Spinal cord (tissue), 10 donors: ENCODE results near the gene JPH2. TPM values are rescaled to one million over a fixed set of nuclear protein-coding genes. Genes with fewer than 3 reads are reported as not detected.

Source experiments
- DNase-seq, 6 donors: peaks; one replicate each; pipeline versions ENCODE4 v3.0.0 to v3.0.0-alpha.2; 2013 to 2015; ENCODE audit warnings: low spot score in 6 of 6, low read depth in 4 of 6
- H3K27ac ChIP-seq: one replicate; pipeline ENCODE4 v1.5.1; 2013; ENCODE audit warnings: low read depth, low read length, control low read depth
- H3K27me3 ChIP-seq: one replicate; pipeline ENCODE4 v1.6.1; 2013; ENCODE audit warnings: low read length; ENCODE audit not compliant: control insufficient read depth, insufficient read depth
- H3K36me3 ChIP-seq: one replicate; pipeline ENCODE4 v1.6.1; 2013; ENCODE audit warnings: low read length; ENCODE audit not compliant: control insufficient read depth, insufficient read depth
- H3K4me1 ChIP-seq: one replicate; pipeline ENCODE4 v1.6.1; 2013; ENCODE audit warnings: low read length; ENCODE audit not compliant: control insufficient read depth, insufficient read depth
- H3K4me3 ChIP-seq: one replicate; pipeline ENCODE4 v1.5.1; 2013; ENCODE audit warnings: low read depth, low read length, control low read depth
- H3K9me3 ChIP-seq: one replicate; pipeline ENCODE4 v1.6.1; 2013; ENCODE audit warnings: low read length; ENCODE audit not compliant: control insufficient read depth, insufficient read depth
- WGBS: methylation state at CpG from one replicate; pipeline ENCODE4 v1.1.5; 2013; ENCODE audit warnings: missing lambda C conversion rate; ENCODE audit not compliant: insufficient coverage; 5-methylcytosine and 5-hydroxymethylcytosine counted together
- polyA plus RNA-seq, 2 donors: library from polyadenylated mRNA; unstranded; fragments of 120-200 nt; gene quantifications; one replicate each; pipeline ENCODE4 v1.2.1, GENCODE V29; 2013; ENCODE audit not compliant: insufficient read length in 2 of 2
- total RNA-seq, 2 donors: library from RNA; depleted of rRNA in 1 of 2; stranded (reverse); fragments of 120-200 nt in 1 of 2; fragments of >200 nt in 1 of 2; gene quantifications; one replicate each; pipeline versions ENCODE4 v1.2.3 to v1.2.4, GENCODE V29; 2013 to 2014
- donor health status: healthy.

Gene JPH2
- total and polyA plus RNA-seq, 4 donors: 1.4 to 2.5 (median 1.6) TPM

DNA sequence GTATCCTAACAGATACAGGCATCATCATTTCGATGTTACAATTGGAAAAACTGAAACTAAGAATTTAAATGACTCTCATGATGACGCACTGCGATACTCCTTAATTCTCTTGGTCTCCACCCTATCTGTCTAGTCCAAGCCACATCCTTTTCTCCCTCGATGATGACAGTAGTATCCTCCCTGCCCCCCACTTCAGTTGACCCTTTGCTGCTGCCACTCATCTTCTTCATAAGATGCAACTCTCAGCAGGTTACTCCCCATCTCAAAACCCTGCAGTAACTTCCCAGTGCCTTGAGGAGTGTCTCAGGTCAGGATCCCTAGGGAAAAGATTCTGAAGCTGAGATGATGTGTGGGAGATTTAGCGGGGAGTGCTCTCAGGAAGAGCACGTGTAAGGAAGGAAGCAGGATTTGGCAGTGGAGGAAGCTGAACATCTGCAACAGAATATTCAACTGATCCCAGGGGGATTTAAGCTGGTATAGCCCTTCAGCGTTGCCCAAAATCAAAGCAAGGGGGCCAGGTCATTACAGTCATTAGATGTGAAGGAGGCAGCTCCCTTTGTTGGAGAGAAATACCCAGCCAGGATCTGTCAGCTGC is 16.1 kb downstream of the JPH2 start:
- Histone ChIP-seq H3K27me3 (no peaks in the 10 kb centered on the region), H3K9me3 (no peaks in the 10 kb centered on the region), H3K4me3 (no peak overlapping the region), H3K27ac (no peak overlapping the region), H3K36me3 (no peaks in the 10 kb centered on the region), H3K4me1 (no peaks in the 10 kb centered on the region)
- 66% methylated on average over 7 of the region's 7 CpGs for WGBS
- peak in 1 of 6 donors; percentile 10 for DNase-seq

DNA sequence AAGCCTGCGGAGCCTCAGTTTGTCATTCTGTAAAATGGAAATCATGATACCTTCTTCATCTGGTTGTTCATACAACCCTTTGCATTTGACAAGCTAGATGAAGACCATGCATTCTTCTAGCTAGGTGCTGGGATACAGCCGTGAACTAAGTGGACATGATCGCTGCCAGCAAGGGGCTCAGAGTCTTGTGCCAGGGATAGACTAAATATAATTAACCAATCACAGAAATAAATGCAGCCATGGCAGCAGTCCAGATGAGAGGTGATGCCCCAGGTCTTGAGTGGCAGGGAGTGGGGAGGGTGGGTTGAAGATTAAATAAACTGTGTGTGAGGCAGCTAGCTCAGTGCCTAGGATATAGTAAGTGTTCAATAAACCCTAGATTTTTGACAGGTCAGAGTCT is 19.3 kb downstream of the JPH2 start:
- 100% methylated on average over 1 of the region's 3 CpGs for WGBS
- no peak overlapping the region for H3K4me3 ChIP-seq
- H3K27me3 ChIP-seq: no peaks in the 10 kb centered on the region
- no peaks in the 10 kb centered on the region for H3K36me3 ChIP-seq
- no peak for DNase-seq
- no peak overlapping the region for H3K27ac ChIP-seq
- H3K4me1 ChIP-seq: no peaks in the 10 kb centered on the region
- H3K9me3 ChIP-seq: no peaks in the 10 kb centered on the region

DNA sequence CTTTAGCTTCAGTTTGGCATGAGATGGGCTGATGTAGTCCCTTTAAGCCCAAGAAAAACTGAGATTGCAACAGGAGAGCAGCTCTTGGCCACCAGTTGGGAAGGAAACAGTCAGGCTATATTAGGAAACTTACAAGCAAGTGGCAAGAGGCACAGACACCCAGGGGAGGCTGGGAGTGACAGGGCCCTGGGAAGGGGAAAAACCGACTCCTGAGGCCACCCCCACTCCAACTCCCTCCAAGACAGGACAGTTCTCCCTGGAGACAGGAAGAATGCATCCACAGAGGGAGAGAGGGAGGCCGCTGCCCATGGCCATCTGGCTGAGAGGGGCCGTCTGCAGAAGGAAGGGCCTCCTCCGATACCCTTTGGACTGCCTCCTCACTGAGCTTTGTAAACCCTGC is 20.5 kb downstream of the JPH2 start:
- Histone ChIP-seq H3K36me3 (no peaks in the 10 kb centered on the region), H3K4me3 (no peak overlapping the region), H3K4me1 (no peaks in the 10 kb centered on the region), H3K27ac (no peak overlapping the region), H3K27me3 (no peaks in the 10 kb centered on the region), H3K9me3 (no peaks in the 10 kb centered on the region)
- 20% methylated on average over 2 of the region's 4 CpGs for WGBS
- peak in 1 of 6 donors; percentile 10 for DNase-seq

DNA sequence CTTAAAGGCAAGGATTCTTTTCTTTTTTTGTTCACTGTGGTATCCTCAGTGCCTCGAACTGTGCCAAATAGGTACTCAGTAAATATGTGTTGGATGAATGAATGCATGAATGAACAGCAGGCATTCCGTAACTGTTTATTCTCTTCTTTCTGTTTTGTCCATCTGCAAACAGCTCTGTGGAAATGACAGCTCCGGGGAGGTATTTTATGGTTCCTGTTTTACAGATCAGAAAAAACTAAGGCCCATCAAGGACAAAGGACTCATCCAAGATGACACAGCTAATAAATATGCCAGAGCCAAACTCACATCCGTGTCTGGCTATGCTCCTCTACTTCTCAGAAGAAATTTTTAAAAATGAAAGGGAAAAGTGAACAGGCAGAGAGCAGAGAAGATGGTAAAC is 21.0 kb downstream of the JPH2 start:
- Histone ChIP-seq H3K27me3 (peaks cover 3% of the 10 kb centered on the region), H3K27ac (no peak overlapping the region), H3K36me3 (no peaks in the 10 kb centered on the region), H3K4me1 (no peaks in the 10 kb centered on the region), H3K4me3 (no peak overlapping the region), H3K9me3 (no peaks in the 10 kb centered on the region)
- no peak for DNase-seq
- no CpG with 5 or more reads among the region's 4 CpGs for WGBS

DNA sequence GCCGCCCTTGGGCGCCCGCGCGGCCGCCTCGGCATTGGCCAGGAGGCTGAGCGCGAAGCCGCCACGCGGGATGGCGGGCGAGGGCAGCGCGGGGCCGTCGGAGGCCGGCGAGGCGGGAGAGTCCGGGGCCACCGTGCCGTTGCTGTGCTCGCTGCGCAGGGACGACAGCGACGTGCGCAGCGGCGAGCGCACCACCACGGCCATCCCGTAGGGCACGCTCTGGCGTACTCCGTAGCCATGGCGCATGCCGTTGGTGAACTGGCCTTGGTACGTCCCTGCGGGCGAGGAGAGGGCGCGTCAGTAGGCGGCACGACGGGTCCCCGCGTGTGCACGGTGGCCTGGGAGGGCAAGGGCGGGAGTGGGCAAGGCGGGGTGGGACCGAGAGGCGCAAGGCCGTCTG is 26.9 kb downstream of the JPH2 start:
- H3K27me3 ChIP-seq: peaks cover 6% of the 10 kb centered on the region
- no peak for DNase-seq
- H3K4me3 ChIP-seq: no peak overlapping the region
- H3K36me3 ChIP-seq: peaks cover 3% of the 10 kb centered on the region
- H3K9me3 ChIP-seq: no peaks in the 10 kb centered on the region
- 45% methylated on average over 56 of the region's 56 CpGs for WGBS
- no peak overlapping the region for H3K27ac ChIP-seq
- H3K4me1 ChIP-seq: no peaks in the 10 kb centered on the region

DNA sequence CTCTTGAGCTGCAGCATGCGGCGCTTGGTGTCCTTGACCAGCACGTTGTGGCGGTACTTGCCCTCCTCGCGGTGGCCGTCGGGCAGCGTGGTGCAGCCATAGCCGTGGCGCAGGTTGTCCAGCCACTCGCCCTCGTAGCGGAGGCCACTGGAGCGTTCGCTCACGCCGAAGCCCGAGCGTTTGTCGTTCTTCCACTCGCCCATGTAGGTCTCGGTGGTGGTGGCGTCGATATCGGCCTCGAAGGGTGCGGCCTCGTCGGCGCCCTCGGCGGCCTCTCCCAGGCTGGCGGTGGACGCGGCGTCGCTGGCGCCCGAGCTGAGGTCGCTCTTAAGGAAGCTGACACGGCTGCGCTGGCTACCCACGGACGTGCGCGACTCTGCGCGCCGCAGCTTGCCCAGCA is 27.3 kb downstream of the JPH2 start:
- 65% methylated on average over 50 of the region's 50 CpGs for WGBS
- H3K27ac ChIP-seq: no peak overlapping the region

DNA sequence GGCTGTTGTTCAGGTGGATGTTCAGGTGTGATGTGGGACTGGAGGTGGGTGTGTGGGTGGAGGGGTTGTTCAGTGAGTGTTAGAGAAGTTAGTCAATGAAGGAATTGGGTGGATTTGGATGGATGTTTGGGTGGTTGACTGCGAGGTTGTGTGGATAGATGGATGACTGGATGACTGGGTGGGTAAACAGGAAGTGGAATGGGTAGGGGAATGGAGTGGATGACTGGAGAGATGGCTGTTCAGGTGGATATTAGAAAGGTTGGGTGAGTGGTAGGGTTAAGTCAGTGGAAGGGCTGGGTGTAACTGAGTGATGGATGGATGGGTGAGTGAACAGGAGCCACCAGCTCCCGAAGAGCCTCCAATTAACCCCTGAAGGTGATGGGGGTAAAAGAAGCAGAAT is 27.9 kb downstream of the JPH2 start:
- WGBS: 100% methylated on average over 2 of the region's 2 CpGs
- peaks cover 6% of the 10 kb centered on the region for H3K27me3 ChIP-seq
- no peak overlapping the region for H3K4me3 ChIP-seq
- no peaks in the 10 kb centered on the region for H3K9me3 ChIP-seq
- no peaks in the 10 kb centered on the region for H3K4me1 ChIP-seq
- H3K27ac ChIP-seq: no peak overlapping the region
- peaks cover 3% of the 10 kb centered on the region for H3K36me3 ChIP-seq
- DNase-seq: no peak

More for the DNA sequence above, 27.3 kb downstream of the JPH2 start:
- DNase-seq: no peak
- peaks cover 3% of the 10 kb centered on the region for H3K36me3 ChIP-seq
- no peaks in the 10 kb centered on the region for H3K4me1 ChIP-seq
- peaks cover 6% of the 10 kb centered on the region for H3K27me3 ChIP-seq
- no peaks in the 10 kb centered on the region for H3K9me3 ChIP-seq
- no peak overlapping the region for H3K4me3 ChIP-seq

DNA sequence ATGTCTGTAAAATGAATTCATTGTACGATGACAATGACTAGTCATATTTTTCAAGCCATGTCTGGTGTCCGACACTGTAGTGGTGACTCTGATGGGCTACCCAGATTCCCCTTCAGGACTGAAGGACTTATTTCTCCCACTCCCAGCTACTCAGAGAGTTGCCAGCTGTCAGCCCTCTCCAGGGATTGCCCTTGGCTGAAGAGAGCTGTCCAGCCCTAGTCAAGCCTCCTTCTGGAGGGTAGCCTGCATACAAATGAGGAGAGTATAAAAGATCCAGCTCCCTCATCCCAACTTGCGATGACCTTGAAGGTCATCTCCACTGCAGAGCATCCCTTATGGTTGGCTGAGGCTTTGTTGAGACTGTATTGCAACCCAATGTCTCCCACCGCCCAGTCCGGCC is 29.9 kb downstream of the JPH2 start:
- H3K9me3 ChIP-seq: no peaks in the 10 kb centered on the region
- peaks cover 3% of the 10 kb centered on the region for H3K4me1 ChIP-seq
- peak in 1 of 6 donors; percentile 27 for DNase-seq
- no peak overlapping the region for H3K4me3 ChIP-seq
- peaks cover 3% of the 10 kb centered on the region for H3K36me3 ChIP-seq
- WGBS: 70% methylated on average over 4 of the region's 5 CpGs
- no peak overlapping the region for H3K27ac ChIP-seq
- H3K27me3 ChIP-seq: peaks cover 6% of the 10 kb centered on the region

DNA sequence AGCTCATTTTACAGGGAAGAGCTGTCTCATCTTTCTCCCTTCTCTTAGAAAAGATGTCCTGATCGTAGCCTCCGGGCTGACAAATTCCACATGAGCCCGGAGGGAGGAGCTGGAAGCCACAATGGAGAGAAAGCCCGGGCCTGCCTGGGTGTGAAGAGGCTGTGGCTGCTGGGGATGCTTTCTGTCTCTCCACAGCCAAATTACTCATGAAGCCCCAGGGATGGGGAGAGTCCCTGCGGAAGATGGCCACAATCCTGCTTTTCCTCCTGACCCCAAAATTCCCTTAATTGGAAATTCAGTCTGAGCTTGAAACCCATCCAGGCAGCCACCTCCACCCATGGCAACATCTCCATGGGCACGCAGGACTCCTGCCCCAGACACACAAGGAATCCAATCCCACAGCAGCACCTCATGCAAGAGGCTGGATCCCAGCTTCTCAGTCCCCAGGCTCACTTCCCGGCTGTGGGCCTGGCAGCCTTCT is 32.4 kb downstream of the JPH2 start:
- no peak overlapping the region for H3K4me3 ChIP-seq
- 69% methylated on average over 4 of the region's 7 CpGs for WGBS
- no peak overlapping the region for H3K27ac ChIP-seq
- H3K27me3 ChIP-seq: no peaks in the 10 kb centered on the region
- peak in 1 of 6 donors; percentile 12 for DNase-seq
- H3K36me3 ChIP-seq: peaks cover 3% of the 10 kb centered on the region
- H3K9me3 ChIP-seq: no peaks in the 10 kb centered on the region
- peaks cover 3% of the 10 kb centered on the region for H3K4me1 ChIP-seq

DNA sequence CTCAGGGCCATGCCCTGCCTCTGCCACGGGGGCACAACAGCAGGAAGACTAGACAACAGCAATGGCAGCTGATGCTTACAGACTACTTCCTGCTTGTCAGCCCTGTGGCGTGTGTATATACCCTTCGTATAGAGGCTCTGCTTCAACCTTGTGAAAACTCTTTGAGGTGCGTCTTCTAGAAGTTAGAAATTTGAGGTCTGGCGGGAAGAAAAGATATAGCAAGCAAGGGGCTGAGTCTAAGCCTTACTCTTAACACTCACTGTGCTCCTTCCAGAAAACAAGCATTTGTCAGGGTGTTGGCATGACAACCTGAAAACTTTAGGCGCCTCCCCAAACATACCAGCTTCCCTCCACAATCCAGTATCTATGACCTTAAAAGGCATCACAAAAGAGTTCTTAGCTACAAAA is 33.3 kb downstream of the JPH2 start:
- Histone ChIP-seq H3K4me3 (no peak overlapping the region), H3K27me3 (no peaks in the 10 kb centered on the region), H3K27ac (no peak overlapping the region), H3K4me1 (peaks cover 3% of the 10 kb centered on the region), H3K9me3 (no peaks in the 10 kb centered on the region), H3K36me3 (no peaks in the 10 kb centered on the region)
- peak in 2 of 6 donors; percentile 16 to 41 for DNase-seq
- 54% methylated on average over 5 of the region's 6 CpGs for WGBS
